ENCODE data around the gene SNAPC4. TPM values are rescaled to one million over a fixed set of nuclear protein-coding genes. Genes with fewer than 3 reads are reported as not detected.

Gene SNAPC4
- total RNA-seq, 1 donor from 2014 or later = 22.9 TPM

DNA sequence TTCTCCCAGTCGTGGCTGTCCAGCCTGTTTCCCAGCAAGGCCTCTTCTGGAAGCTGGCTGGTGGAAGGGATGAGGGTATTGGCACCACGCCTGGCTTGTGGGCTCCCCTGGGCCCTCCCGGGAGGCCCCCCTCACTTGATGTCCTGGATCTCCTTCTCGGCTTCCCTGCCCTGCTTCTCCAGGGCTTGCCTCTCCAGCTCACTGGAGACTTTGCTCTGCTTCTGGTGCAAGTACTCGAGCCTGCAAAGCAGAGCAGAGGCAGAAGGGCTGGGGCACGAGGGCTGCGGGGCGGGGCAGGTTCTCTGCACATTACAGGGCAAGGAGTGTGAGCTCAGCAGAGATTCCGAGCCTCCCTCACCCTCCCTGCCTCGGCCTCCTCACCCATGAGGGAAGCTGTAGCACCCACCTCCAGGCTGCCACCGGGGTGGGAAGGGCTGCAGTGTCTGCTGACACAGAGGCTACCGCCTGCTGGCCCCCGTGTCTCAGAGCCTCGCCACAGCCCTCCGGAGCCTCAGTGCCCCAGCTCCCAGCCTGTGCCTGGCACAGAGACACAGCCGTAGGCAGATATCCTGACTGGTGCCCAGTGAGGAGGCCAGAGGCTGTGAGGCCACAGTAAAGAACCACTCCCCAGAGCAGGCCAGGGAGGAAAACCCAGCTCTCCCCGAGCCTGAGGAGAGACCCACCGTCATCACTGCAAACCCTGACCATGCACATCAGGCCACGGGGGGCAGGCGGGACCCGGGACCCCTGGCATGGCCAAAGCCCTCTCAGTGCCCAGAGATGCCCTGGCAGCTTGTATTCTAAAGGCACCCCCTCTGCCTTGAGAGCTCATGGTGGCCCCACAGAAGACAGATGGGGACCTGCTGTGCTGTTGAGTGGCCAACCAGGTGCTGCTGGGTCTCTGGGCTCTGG lies 7.2 kb downstream of the SNAPC4 start:
- DNase-seq = no peak
- Mint-ChIP-seq H3K27ac (ENCODE audit: unreplicated experiment) (no peak overlapping the region), H3K4me1 (ENCODE audit: low read depth, unreplicated experiment) (no peaks in the 10 kb centered on the region), H3K9me3 (ENCODE audit: unreplicated experiment) (peaks cover 3% of the 10 kb centered on the region), H3K27me3 (ENCODE audit: unreplicated experiment) (peaks cover 1% of the 10 kb centered on the region), H3K36me3 (ENCODE audit: unreplicated experiment) (no peaks in the 10 kb centered on the region), H3K4me3 (ENCODE audit: unreplicated experiment) (no peak overlapping the region)
- TF ChIP-seq CTCF (IDR thresholded peaks at IDR 0.05; ENCODE audit: partially characterized antibody, unreplicated experiment) = no peak

- no peaks in the 10 kb centered on the region for H3K4me1 Mint-ChIP-seq (ENCODE audit: low read depth, unreplicated experiment)
- TF ChIP-seq CTCF (IDR thresholded peaks at IDR 0.05; ENCODE audit: partially characterized antibody, unreplicated experiment) = no peak
- no peak overlapping the region for H3K4me3 Mint-ChIP-seq (ENCODE audit: unreplicated experiment)
- no peak for DNase-seq
- H3K9me3 Mint-ChIP-seq (ENCODE audit: unreplicated experiment) = peaks cover 5% of the 10 kb centered on the region
- peaks cover 1% of the 10 kb centered on the region for H3K27me3 Mint-ChIP-seq (ENCODE audit: unreplicated experiment)
- H3K27ac Mint-ChIP-seq (ENCODE audit: unreplicated experiment) = no peak overlapping the region
- no peaks in the 10 kb centered on the region for H3K36me3 Mint-ChIP-seq (ENCODE audit: unreplicated experiment)
Measured at GRCh38 chr9:136391737-136392537, 8.0 kb downstream of the SNAPC4 start.

DNA sequence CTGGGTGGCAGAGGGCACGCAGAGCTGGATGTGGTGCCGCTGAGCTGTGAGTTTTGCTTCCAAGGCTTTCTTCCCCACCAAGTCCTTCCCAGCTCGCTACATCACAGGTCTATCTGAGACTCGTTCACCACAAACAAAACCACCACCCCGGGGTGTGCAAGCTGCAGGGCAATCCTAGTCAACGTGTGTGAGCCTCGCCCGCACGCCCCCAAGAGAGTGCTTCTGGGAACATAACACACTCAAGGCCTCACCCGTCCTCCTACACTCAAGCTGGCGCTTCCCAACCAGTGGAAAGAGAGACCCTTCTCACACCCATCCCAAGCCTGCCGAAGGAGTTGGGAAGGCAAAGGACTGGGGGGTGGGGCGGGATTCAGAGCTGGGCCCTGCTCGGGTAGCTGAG lies 10.6 kb downstream of the SNAPC4 start:
- Mint-ChIP-seq H3K9me3 (ENCODE audit: unreplicated experiment) (peaks cover 1% of the 10 kb centered on the region), H3K27ac (ENCODE audit: unreplicated experiment) (no peak overlapping the region), H3K4me3 (ENCODE audit: unreplicated experiment) (no peak overlapping the region), H3K4me1 (ENCODE audit: low read depth, unreplicated experiment) (no peaks in the 10 kb centered on the region), H3K27me3 (ENCODE audit: unreplicated experiment) (no peaks in the 10 kb centered on the region), H3K36me3 (ENCODE audit: unreplicated experiment) (no peaks in the 10 kb centered on the region)
- no peak for TF ChIP-seq CTCF (IDR thresholded peaks at IDR 0.05; ENCODE audit: partially characterized antibody, unreplicated experiment)
- no peak for DNase-seq

DNA sequence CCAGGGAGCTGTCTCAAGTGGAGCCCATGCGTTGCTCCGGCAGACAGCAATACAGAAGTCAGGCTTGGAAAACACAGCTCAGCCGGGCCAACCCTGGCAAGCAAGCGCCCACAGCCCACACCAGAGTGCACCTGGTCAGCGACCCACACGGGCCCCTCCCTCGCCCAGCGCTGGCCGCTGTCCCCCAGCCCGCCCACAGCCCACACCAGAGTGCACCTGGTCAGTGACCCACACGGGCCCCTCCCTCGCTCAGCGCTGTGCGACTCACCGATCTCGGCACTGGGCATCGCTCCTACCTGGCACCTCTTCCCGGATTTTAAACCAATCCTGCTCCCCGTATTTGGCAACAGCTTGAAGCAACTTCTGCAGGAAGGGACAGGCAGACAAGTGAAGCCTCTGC lies 12.8 kb downstream of the SNAPC4 start:
- H3K27ac Mint-ChIP-seq (ENCODE audit: unreplicated experiment) = no peak overlapping the region
- H3K36me3 Mint-ChIP-seq (ENCODE audit: unreplicated experiment) = no peaks in the 10 kb centered on the region
- H3K4me3 Mint-ChIP-seq (ENCODE audit: unreplicated experiment) = no peak overlapping the region
- TF ChIP-seq CTCF (IDR thresholded peaks at IDR 0.05; ENCODE audit: partially characterized antibody, unreplicated experiment) = no peak
- H3K9me3 Mint-ChIP-seq (ENCODE audit: unreplicated experiment) = peaks cover 1% of the 10 kb centered on the region
- DNase-seq = no peak
- H3K27me3 Mint-ChIP-seq (ENCODE audit: unreplicated experiment) = no peaks in the 10 kb centered on the region
- H3K4me1 Mint-ChIP-seq (ENCODE audit: low read depth, unreplicated experiment) = no peaks in the 10 kb centered on the region

Data from glutamatergic neuron (in vitro differentiated cells).